HG03095 (cell line): ENCODE results near the gene PLPP3.
A peak's percentile ranks its signal among the peaks of the same experiment; 100 is the strongest.

Experiments used
- ATAC-seq: cut with Tn5 transposase; IDR thresholded peaks from one replicate; pipeline ENCODE4 v1.9.1; 2021; ENCODE audit warnings: moderate library complexity; ENCODE audit not compliant: unreplicated experiment

The PLPP3 gene

GRCh38 chr1:56548571-56548970 is 30.8 kb downstream of the PLPP3 start:
- no peak for ATAC-seq

GRCh38 chr1:56547977-56548376 is 31.4 kb downstream of the PLPP3 start:
- no peak for ATAC-seq

GRCh38 chr1:56547473-56547872 is 31.9 kb downstream of the PLPP3 start:
- no peak for ATAC-seq

GRCh38 chr1:56545711-56546110 is 33.7 kb downstream of the PLPP3 start:
- ATAC-seq, result no peak

- ATAC-seq, result no peak
These were observed 35.4 kb downstream of the PLPP3 start for GRCh38 chr1:56543783-56544612.

GRCh38 chr1:56542651-56543050 is 36.7 kb downstream of the PLPP3 start:
- ATAC-seq, result no peak

GRCh38 chr1:56541408-56541807 is 38.0 kb downstream of the PLPP3 start:
- no peak for ATAC-seq

- no peak for ATAC-seq
These were observed 38.9 kb downstream of the PLPP3 start for GRCh38 chr1:56540467-56540866.

- ATAC-seq, result no peak
These were observed 39.8 kb downstream of the PLPP3 start for GRCh38 chr1:56539520-56539931.

GRCh38 chr1:56538532-56538931 is 40.8 kb downstream of the PLPP3 start:
- no peak for ATAC-seq

GRCh38 chr1:56537660-56538059 is 41.7 kb downstream of the PLPP3 start:
- no peak for ATAC-seq

GRCh38 chr1:56535939-56536338 is 43.4 kb downstream of the PLPP3 start:
- no peak for ATAC-seq

GRCh38 chr1:56535362-56535761 is 44.0 kb downstream of the PLPP3 start:
- no peak for ATAC-seq

GRCh38 chr1:56534130-56534651 is 45.2 kb downstream of the PLPP3 start:
- no peak for ATAC-seq

- peak; percentile 63 for ATAC-seq
These were observed 45.7 kb downstream of the PLPP3 start for GRCh38 chr1:56533621-56534020.

- ATAC-seq, result peak; percentile 8
These were observed 46.2 kb downstream of the PLPP3 start for GRCh38 chr1:56533197-56533596.

- no peak for ATAC-seq
These were observed 47.0 kb downstream of the PLPP3 start for GRCh38 chr1:56532350-56532683.

- ATAC-seq, result no peak
These were observed 47.6 kb downstream of the PLPP3 start for GRCh38 chr1:56531624-56532349.

- no peak for ATAC-seq
These were observed 49.6 kb downstream of the PLPP3 start for GRCh38 chr1:56529801-56530200.

- no peak for ATAC-seq
These were observed 51.6 kb downstream of the PLPP3 start for GRCh38 chr1:56527548-56528302.

- peak; percentile 64 for ATAC-seq
These were observed 52.7 kb downstream of the PLPP3 start for GRCh38 chr1:56526571-56527174.
